LoVo (cell line): ENCODE data around the gene TUBB8B.
"Not testable (repeated sequence)": the region's sequence is repeated elsewhere in the genome, so short reads cannot be mapped to it uniquely, and the experiment has no call there.

Experiments
- DNase-seq: peaks from one replicate; pipeline ENCODE4 v3.0.0-alpha.2; 2016; ENCODE audit warnings: low spot score

Gene TUBB8B

DNA sequence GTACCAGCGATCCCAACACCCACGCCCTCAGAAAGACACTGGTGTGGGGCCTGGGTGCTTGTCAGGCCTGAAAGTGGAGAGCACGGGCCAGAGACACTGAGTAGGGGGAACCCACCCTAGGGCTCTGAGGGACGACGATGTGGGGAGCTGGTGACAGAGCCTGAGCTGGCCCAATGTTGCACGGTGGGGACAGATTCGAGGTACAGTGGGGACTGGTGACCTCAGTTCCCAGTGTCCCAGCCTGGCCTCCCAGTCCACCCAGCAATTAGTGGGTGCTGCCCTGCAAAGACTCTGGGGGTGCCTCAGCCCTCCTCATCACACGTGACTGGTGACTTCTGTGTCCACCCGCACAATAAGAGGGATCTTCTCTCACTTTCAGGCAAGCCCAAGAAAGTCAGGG, 36.6 kb downstream of the TUBB8B start:
- not testable (repeated sequence) for DNase-seq

DNA sequence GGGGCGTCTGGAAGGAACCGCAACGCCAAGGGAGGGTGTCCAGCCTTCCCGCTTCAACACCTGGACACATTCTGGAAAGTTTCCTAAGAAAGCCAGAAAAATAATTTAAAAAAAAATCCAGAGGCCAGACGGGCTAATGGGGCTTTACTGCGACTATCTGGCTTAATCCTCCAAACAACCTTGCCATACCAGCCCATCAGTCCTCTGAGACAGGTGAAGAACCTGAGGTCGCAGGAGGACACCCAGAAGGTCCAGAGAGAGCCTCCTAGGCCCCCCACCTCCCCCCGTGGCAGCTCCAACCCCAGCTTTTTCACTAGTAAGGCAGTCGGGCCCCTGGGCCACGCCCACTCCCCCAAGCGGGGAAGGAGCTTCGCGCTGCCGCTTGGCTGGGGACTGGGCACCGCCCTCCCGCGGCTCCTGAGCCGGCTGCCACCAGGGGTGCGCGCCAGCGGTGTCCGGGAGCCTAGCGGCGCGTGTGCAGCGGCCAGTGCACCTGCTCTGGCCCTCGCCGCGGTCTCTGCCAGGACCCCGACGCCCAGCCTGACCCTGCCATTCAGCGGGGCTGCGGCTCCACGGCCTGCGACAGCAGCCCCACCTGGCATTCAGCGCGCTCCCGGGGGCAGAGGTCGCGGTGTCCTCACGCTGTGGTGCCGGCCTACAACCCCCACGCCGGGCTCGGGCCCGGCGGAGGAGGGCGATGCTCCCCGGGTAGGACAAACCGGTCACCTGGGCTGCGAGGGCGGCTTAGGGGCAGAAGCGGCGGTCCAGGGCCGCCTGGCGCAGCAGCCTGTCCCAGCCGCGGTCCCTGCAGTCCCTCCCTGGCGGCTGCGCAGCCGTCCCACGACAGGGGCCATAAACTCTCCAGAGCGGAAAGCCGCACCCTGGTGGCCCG, 37.8 kb downstream of the TUBB8B start:
- not testable (repeated sequence) for DNase-seq

DNA sequence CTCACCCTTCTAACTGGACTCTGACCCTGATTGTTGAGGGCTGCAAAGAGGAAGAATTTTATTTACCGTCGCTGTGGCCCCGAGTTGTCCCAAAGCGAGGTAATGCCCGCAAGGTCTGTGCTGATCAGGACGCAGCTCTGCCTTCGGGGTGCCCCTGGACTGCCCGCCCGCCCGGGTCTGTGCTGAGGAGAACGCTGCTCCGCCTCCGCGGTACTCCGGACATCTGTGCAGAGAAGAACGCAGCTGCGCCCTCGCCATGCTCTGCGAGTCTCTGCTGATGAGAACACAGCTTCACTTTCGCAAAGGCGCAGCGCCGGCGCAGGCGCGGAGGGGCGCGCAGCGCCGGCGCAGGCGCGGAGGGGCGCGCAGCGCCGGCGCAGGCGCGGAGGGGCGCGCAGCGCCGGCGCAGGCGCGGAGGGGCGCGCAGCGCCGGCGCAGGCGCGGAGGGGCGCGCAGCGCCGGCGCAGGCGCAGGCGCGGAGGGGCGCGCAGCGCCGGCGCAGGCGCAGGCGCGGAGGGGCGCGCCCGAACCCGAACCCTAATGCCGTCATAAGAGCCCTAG, 38.7 kb downstream of the TUBB8B start:
- not testable (repeated sequence) for DNase-seq

DNA sequence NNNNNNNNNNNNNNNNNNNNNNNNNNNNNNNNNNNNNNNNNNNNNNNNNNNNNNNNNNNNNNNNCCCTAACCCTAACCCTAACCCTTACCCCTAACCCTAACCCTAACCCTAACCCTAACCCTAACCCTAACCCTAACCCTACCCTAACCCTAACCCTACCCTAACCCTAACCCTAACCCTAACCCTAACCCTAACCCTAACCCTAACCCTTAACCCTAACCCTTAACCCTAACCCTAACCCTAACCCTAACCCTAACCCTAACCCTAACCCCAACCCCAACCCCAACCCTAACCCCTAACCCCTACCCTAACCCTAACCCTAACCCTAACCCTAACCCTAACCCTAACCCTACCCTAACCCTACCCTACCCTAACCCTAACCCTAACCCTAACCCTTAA, 39.5 kb downstream of the TUBB8B start:
- peak; percentile 0 for DNase-seq
